Measurements from ENCODE around the gene FBXO38.

DNA sequence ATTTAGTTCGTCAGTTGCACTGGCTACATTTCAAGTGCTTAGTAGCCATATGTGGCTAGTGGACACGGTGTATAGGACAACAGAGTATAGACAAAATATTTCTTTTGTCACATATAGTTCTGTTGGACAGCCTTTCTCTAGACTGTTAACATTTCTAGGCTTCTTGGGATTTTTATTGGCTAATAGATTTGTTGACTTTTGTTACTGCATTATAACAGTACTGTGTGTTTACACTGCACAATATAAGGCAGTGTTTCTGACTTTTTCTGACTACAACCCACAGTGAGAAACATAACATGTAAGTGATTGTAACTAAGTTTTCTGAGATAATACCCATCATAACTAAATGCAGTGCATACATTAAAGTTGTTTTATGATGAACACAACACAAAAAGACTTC, 11.3 kb downstream of the FBXO38 start:
- TF ChIP-seq, protein P1, sequence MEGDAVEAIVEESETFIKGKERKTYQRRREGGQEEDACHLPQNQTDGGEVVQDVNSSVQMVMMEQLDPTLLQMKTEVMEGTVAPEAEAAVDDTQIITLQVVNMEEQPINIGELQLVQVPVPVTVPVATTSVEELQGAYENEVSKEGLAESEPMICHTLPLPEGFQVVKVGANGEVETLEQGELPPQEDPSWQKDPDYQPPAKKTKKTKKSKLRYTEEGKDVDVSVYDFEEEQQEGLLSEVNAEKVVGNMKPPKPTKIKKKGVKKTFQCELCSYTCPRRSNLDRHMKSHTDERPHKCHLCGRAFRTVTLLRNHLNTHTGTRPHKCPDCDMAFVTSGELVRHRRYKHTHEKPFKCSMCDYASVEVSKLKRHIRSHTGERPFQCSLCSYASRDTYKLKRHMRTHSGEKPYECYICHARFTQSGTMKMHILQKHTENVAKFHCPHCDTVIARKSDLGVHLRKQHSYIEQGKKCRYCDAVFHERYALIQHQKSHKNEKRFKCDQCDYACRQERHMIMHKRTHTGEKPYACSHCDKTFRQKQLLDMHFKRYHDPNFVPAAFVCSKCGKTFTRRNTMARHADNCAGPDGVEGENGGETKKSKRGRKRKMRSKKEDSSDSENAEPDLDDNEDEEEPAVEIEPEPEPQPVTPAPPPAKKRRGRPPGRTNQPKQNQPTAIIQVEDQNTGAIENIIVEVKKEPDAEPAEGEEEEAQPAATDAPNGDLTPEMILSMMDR (IDR thresholded peaks at IDR 0.05; ENCODE audit: low read depth, low read length), result no peak
- TF ChIP-seq, protein P2, sequence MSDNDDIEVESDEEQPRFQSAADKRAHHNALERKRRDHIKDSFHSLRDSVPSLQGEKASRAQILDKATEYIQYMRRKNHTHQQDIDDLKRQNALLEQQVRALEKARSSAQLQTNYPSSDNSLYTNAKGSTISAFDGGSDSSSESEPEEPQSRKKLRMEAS (IDR thresholded peaks at IDR 0.05; ENCODE audit: low read depth, low read length), result no peak
- no peak for TF ChIP-seq POLR2A (IDR thresholded peaks at IDR 0.05; ENCODE audit: extremely low read depth, insufficient read length)
- no peak for TF ChIP-seq MYC (IDR thresholded peaks at IDR 0.05; ENCODE audit: low read depth, low read length)
